Measurements from ENCODE around the gene TRIM66. TPM values are rescaled to one million over a fixed set of nuclear protein-coding genes. Genes with fewer than 3 reads are reported as not detected.

TRIM66 gene
- total RNA-seq, 1 donor from 2014 or later, result 3.9 TPM

- Histone ChIP-seq H3K27ac (no peak overlapping the region), H3K4me1 (no peaks in the 10 kb centered on the region), H3K4me3 (no peak overlapping the region), H3K9me3 (no peaks in the 10 kb centered on the region), H3K36me3 (peaks cover 5 to 35% of the 10 kb centered on the region in 2 donors), H3K27me3 (no peaks in the 10 kb centered on the region)
- intact Hi-C loops (cut with DNase I), result no loop called here
- TF ChIP-seq CTCF (IDR thresholded peaks at IDR 0.05), result no peak
- no peak for DNase-seq (ENCODE audit: low spot score in 2 of 2)
These were observed 32.0 kb downstream of the TRIM66 start for GRCh38 chr11:8650401-8650990.

DNA sequence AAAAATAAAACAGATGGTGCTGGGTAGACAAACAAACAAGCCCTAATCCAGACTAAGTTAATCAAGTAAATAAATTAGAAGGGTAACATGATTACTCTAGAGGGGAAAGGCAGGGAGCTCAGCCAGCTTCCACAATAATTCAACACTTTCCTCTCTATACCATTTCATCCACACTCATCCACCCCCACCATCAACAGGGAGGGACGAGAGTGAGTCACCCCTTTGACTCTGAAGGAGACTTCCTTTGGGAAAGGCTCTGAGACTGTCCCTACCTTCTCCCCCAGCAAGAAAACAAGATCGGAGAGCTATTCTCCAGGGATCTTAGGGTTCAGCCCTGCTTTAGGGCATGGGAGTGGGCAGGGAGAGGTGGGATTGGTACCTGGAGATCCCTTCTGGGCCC, 33.1 kb downstream of the TRIM66 start:
- intact Hi-C loops (cut with DNase I), result no loop called here
- H3K27ac ChIP-seq, result no peak overlapping the region
- no peaks in the 10 kb centered on the region for H3K4me1 ChIP-seq
- no peak overlapping the region for H3K4me3 ChIP-seq
- no peak for DNase-seq (ENCODE audit: low spot score in 2 of 2)
- H3K36me3 ChIP-seq, result peaks cover 5 to 42% of the 10 kb centered on the region in 2 donors
- no peaks in the 10 kb centered on the region for H3K9me3 ChIP-seq
- H3K27me3 ChIP-seq, result no peaks in the 10 kb centered on the region
- no peak for TF ChIP-seq CTCF (IDR thresholded peaks at IDR 0.05)

DNA sequence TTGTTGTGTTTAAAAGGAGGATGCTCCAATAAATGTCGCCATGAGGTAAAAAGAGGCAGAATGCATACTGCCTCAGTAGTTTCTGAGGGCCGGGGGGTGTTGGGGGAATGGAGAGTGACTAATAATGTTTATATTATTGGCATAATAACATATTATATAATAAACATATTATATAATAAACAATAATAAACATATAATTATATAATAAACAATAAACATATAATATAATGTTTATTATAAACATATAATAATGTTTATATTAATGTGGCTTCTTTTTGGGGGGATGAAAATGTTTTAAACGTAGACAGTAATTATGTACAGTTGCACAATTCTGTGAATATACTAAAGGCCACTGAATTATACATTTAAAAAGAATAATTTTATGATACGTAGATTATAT, 35.6 kb downstream of the TRIM66 start:
- Histone ChIP-seq H3K27ac (no peak overlapping the region), H3K27me3 (no peaks in the 10 kb centered on the region), H3K9me3 (no peaks in the 10 kb centered on the region), H3K36me3 (peaks cover 5 to 47% of the 10 kb centered on the region in 2 donors), H3K4me3 (no peak overlapping the region), H3K4me1 (no peaks in the 10 kb centered on the region)
- no peak for TF ChIP-seq CTCF (IDR thresholded peaks at IDR 0.05)
- intact Hi-C loops (cut with DNase I), result no loop called here
- DNase-seq (ENCODE audit: low spot score in 2 of 2), result no peak

GRCh38 chr11:8642196-8642841, 40.1 kb downstream of the TRIM66 start:
- Histone ChIP-seq H3K27ac (no peak overlapping the region), H3K27me3 (no peaks in the 10 kb centered on the region), H3K4me3 (no peak overlapping the region), H3K36me3 (peaks cover 24 to 57% of the 10 kb centered on the region in 2 donors), H3K9me3 (no peaks in the 10 kb centered on the region), H3K4me1 (no peaks in the 10 kb centered on the region)
- DNase-seq (ENCODE audit: low spot score in 2 of 2), result no peak
- TF ChIP-seq CTCF (IDR thresholded peaks at IDR 0.05), result no peak
- intact Hi-C loops (cut with DNase I), result no loop called here

DNA sequence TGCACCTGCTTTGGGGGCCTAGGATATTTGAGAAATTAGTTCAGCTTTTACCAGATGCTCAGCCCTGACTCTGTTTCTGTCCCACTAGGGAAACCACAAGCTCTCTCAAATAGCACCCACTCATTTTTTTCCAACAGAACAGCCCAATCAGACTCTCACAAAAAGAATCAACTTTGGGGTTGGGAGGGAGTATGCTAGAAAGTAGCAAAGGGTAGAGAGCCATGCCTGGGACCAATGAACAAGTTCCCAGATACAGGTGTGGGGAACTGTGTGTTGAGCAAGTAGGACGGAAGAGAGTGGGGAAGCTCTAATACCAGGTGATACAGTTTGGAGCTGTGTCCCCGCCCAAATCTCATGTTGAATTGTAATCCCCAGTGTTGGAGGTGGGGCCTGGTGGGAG, 41.1 kb downstream of the TRIM66 start:
- Histone ChIP-seq H3K9me3 (no peaks in the 10 kb centered on the region), H3K4me3 (no peak overlapping the region), H3K27ac (no peak overlapping the region), H3K27me3 (no peaks in the 10 kb centered on the region), H3K4me1 (no peaks in the 10 kb centered on the region), H3K36me3 (peaks cover 24 to 61% of the 10 kb centered on the region in 2 donors)
- no peak for TF ChIP-seq CTCF (IDR thresholded peaks at IDR 0.05)
- no peak for DNase-seq (ENCODE audit: low spot score in 2 of 2)
- intact Hi-C loops (cut with DNase I), result no loop called here
